Naive thymus-derived CD4-positive, alpha-beta T cell (primary cell): ENCODE data around the gene SLC24A2. TPM values are rescaled to one million over a fixed set of nuclear protein-coding genes. Genes with fewer than 3 reads are reported as not detected.

ENCODE experiments used
- ATAC-seq: fragments of 150-1000 bp; cut with Tn5 transposase; 2 replicates; pipeline ENCODE4 v1.10.0; 2021; ENCODE audit warnings: mild to moderate bottlenecking, moderate library complexity
- CTCF ChIA-PET: fragments of 350-600 bp; sonication (Branson Sonifier 250); formaldehyde crosslinking; loops from one replicate; lab custom pipeline; 2021; ENCODE audit warnings: antibody characterized with exemption; lab: Charles Lee
- POLR2A ChIA-PET: fragments of 350-600 bp; sonication (Branson Sonifier 250); formaldehyde crosslinking; loops from one replicate; lab custom pipeline; 2021; ENCODE audit warnings: antibody characterized with exemption, inconsistent platforms; lab: Charles Lee
- DNase-seq, 9 donors: peaks; one replicate each; pipeline versions ENCODE4 v3.0.0 to v3.0.0-alpha.2; 2020 to 2022; ENCODE audit warnings: mixed read lengths in 1 of 9
- H3K27ac ChIP-seq: one replicate; pipeline ENCODE4 v1.7.0; 2013; ENCODE audit warnings: mild to moderate bottlenecking, low read depth, low read length, moderate library complexity
- H3K27me3 ChIP-seq, 2 donors: one replicate each; pipeline ENCODE4 v1.7.0; 2013; ENCODE audit warnings: low read length in 2 of 2, mild to moderate bottlenecking in 2 of 2, moderate library complexity in 2 of 2; ENCODE audit not compliant: control insufficient read depth in 2 of 2, insufficient read depth in 2 of 2
- H3K36me3 ChIP-seq, 3 experiments: 1 replicate in 2 of 3; 2 replicates in 1 of 3; pipeline ENCODE4 v1.7.0; 2013; ENCODE audit warnings: low read length in 3 of 3, mild to moderate bottlenecking in 3 of 3, moderate library complexity in 1 of 3; ENCODE audit not compliant: insufficient read depth in 3 of 3, control insufficient read depth in 2 of 3
- H3K4me1 ChIP-seq, 2 donors: one replicate each; pipeline ENCODE4 v1.7.0; 2013; ENCODE audit warnings: low read length in 2 of 2, mild to moderate bottlenecking in 2 of 2, moderate library complexity in 1 of 2; ENCODE audit not compliant: control insufficient read depth in 2 of 2, insufficient read depth in 2 of 2
- H3K4me3 ChIP-seq: 2 replicates; pipeline ENCODE4 v1.7.0; 2013; ENCODE audit warnings: mild to moderate bottlenecking, low read length
- H3K9me3 ChIP-seq, 3 experiments: 1 replicate in 2 of 3; 2 replicates in 1 of 3; pipeline ENCODE4 v1.7.0; 2013; ENCODE audit warnings: low read length in 3 of 3; ENCODE audit not compliant: control insufficient read depth in 2 of 3
- H3K27ac Mint-ChIP-seq, 9 donors: one replicate each; pipeline ENCODE4 v1.8.0; 2020 to 2022; ENCODE audit warnings: mixed read lengths in 9 of 9, mild to moderate bottlenecking in 8 of 9, moderate library complexity in 5 of 9, inconsistent platforms in 2 of 9
- H3K27me3 Mint-ChIP-seq, 5 donors: one replicate each; pipeline ENCODE4 v1.8.0; 2021 to 2022; ENCODE audit warnings: mixed read lengths in 5 of 5, mild to moderate bottlenecking in 1 of 5
- H3K36me3 Mint-ChIP-seq, 5 donors: one replicate each; pipeline ENCODE4 v1.8.0; 2020 to 2022; ENCODE audit warnings: mixed read lengths in 5 of 5, mild to moderate bottlenecking in 3 of 5, inconsistent platforms in 1 of 5
- H3K4me1 Mint-ChIP-seq, 7 donors: one replicate each; pipeline ENCODE4 v1.8.0; 2020 to 2022; ENCODE audit warnings: mixed read lengths in 7 of 7, mild to moderate bottlenecking in 3 of 7, inconsistent platforms in 1 of 7
- H3K4me3 Mint-ChIP-seq, 10 donors: one replicate each; pipeline ENCODE4 v1.8.0; 2020 to 2022; ENCODE audit warnings: mild to moderate bottlenecking in 10 of 10, mixed read lengths in 10 of 10, moderate library complexity in 6 of 10, inconsistent platforms in 2 of 10
- H3K9me3 Mint-ChIP-seq, 11 donors: one replicate each; pipeline ENCODE4 v1.8.0; 2020 to 2022; ENCODE audit warnings: mixed read lengths in 11 of 11, mild to moderate bottlenecking in 4 of 11, inconsistent platforms in 1 of 11, moderate library complexity in 1 of 11
- intact Hi-C, 2 donors: fragments of 100-400 bp; cut with micrococcal nuclease; formaldehyde crosslinking; loops; one replicate each; pipeline ENCODE4 v1.15.1; 2023
- polyA plus RNA-seq, 2 donors: library from polyadenylated mRNA; unstranded; fragments of 300-500 nt; fragmentation: Illumina TruSeq; gene quantifications; one replicate each; pipeline ENCODE4 v1.2.3, GENCODE V29; 2021
- total RNA-seq, 6 experiments: library from RNA in 5 of 6; stranded (reverse) in 5 of 6; gene quantifications; 1 replicate in 5 of 6; 2 replicates in 1 of 6; pipeline ENCODE4 v1.2.3 and lab custom pipeline; 2021 to 2026

Gene SLC24A2
- total and polyA plus RNA-seq, 7 experiments from 2014 or later = 0.11 TPM; not detected in 6

- peaks cover 0 to 4% (median 0%) of the 10 kb centered on the region in 5 donors for H3K36me3 Mint-ChIP-seq
- ATAC-seq (no peak), DNase-seq (no peak)
- CTCF ChIA-PET = no interaction called here
- Histone ChIP-seq H3K9me3 (peaks cover 0 to 5% (median 0%) of the 10 kb centered on the region in 3 experiments), H3K27ac (no peak overlapping the region), H3K36me3 (no peaks in the 10 kb centered on the region), H3K4me3 (no peak overlapping the region), H3K4me1 (no peaks in the 10 kb centered on the region), H3K27me3 (peaks cover 3 to 4% of the 10 kb centered on the region in 2 donors)
- POLR2A ChIA-PET = no interaction called here
- intact Hi-C loops = no loop called here
- H3K9me3 Mint-ChIP-seq = peaks cover 0 to 6% (median 3%) of the 10 kb centered on the region in 11 donors
- peaks cover 4 to 20% (median 13%) of the 10 kb centered on the region in 5 donors for H3K27me3 Mint-ChIP-seq
- H3K27ac Mint-ChIP-seq = no peak overlapping the region
- H3K4me1 Mint-ChIP-seq = no peaks in the 10 kb centered on the region
- H3K4me3 Mint-ChIP-seq = no peak overlapping the region
Measured at GRCh38 chr9:19770973-19771372, 17.9 kb downstream of the SLC24A2 start.

- intact Hi-C loops = no loop called here
- H3K36me3 Mint-ChIP-seq = peaks cover 0 to 9% (median 0%) of the 10 kb centered on the region in 5 donors
- no peak overlapping the region for H3K27ac Mint-ChIP-seq
- ATAC-seq = no peak
- Histone ChIP-seq H3K36me3 (no peaks in the 10 kb centered on the region), H3K4me3 (no peak overlapping the region), H3K4me1 (no peaks in the 10 kb centered on the region), H3K27me3 (peaks cover 0 to 4% of the 10 kb centered on the region in 2 donors), H3K27ac (no peak overlapping the region), H3K9me3 (peaks cover 0 to 5% (median 0%) of the 10 kb centered on the region in 3 experiments)
- no peak for DNase-seq
- no peaks in the 10 kb centered on the region for H3K4me1 Mint-ChIP-seq
- no peak overlapping the region for H3K4me3 Mint-ChIP-seq
- CTCF ChIA-PET = no interaction called here
- peaks cover 7 to 23% (median 19%) of the 10 kb centered on the region in 11 donors for H3K9me3 Mint-ChIP-seq
- POLR2A ChIA-PET = no interaction called here
- peaks cover 4 to 22% (median 20%) of the 10 kb centered on the region in 5 donors for H3K27me3 Mint-ChIP-seq
Measured at GRCh38 chr9:19769213-19769612, 19.6 kb downstream of the SLC24A2 start.

GRCh38 chr9:19768798-19769197, 20.0 kb downstream of the SLC24A2 start:
- H3K9me3 ChIP-seq = peaks cover 0 to 5% (median 0%) of the 10 kb centered on the region in 3 experiments
- peaks cover 4 to 23% (median 18%) of the 10 kb centered on the region in 5 donors for H3K27me3 Mint-ChIP-seq
- H3K36me3 Mint-ChIP-seq = peaks cover 0 to 9% (median 0%) of the 10 kb centered on the region in 5 donors
- H3K9me3 Mint-ChIP-seq = peaks cover 7 to 27% (median 20%) of the 10 kb centered on the region in 11 donors
- DNase-seq (no peak), ATAC-seq (no peak)
- H3K4me3 Mint-ChIP-seq = no peak overlapping the region
- no peak overlapping the region for H3K27ac ChIP-seq
- H3K27me3 ChIP-seq = peaks cover 0 to under 1% of the 10 kb centered on the region in 2 donors
- H3K4me3 ChIP-seq = no peak overlapping the region
- no peaks in the 10 kb centered on the region for H3K4me1 Mint-ChIP-seq
- no peaks in the 10 kb centered on the region for H3K4me1 ChIP-seq
- H3K36me3 ChIP-seq = no peaks in the 10 kb centered on the region
- no peak overlapping the region for H3K27ac Mint-ChIP-seq
- ChIA-PET CTCF (no interaction called here), POLR2A (no interaction called here)
- intact Hi-C loops = no loop called here

GRCh38 chr9:19759066-19759465, 29.8 kb downstream of the SLC24A2 start:
- ATAC-seq (no peak), DNase-seq (no peak)
- CTCF ChIA-PET = no interaction called here
- Mint-ChIP-seq H3K9me3 (peaks cover 0 to 17% (median 6%) of the 10 kb centered on the region in 11 donors), H3K27ac (no peak overlapping the region), H3K4me3 (no peak overlapping the region), H3K27me3 (peaks cover 0 to 14% (median 5%) of the 10 kb centered on the region in 5 donors), H3K4me1 (peaks cover 0 to 6% (median 0%) of the 10 kb centered on the region in 7 donors), H3K36me3 (peaks cover 0 to 3% (median 0%) of the 10 kb centered on the region in 5 donors)
- no peaks in the 10 kb centered on the region for H3K4me1 ChIP-seq
- POLR2A ChIA-PET = no interaction called here
- H3K9me3 ChIP-seq = no peaks in the 10 kb centered on the region
- no peaks in the 10 kb centered on the region for H3K27me3 ChIP-seq
- H3K4me3 ChIP-seq = no peak overlapping the region
- no peak overlapping the region for H3K27ac ChIP-seq
- intact Hi-C loops = no loop called here
- H3K36me3 ChIP-seq = no peaks in the 10 kb centered on the region

- H3K27me3 Mint-ChIP-seq = peaks cover 0 to 23% (median 0%) of the 10 kb centered on the region in 5 donors
- POLR2A ChIA-PET = no interaction called here
- H3K36me3 Mint-ChIP-seq = peaks cover 0 to 3% (median 0%) of the 10 kb centered on the region in 5 donors
- CTCF ChIA-PET = no interaction called here
- Histone ChIP-seq H3K4me1 (no peaks in the 10 kb centered on the region), H3K36me3 (no peaks in the 10 kb centered on the region), H3K27me3 (no peaks in the 10 kb centered on the region), H3K4me3 (no peak overlapping the region), H3K9me3 (no peaks in the 10 kb centered on the region), H3K27ac (no peak overlapping the region)
- intact Hi-C loops = no loop called here
- DNase-seq = no peak
- H3K4me3 Mint-ChIP-seq = no peak overlapping the region
- ATAC-seq = no peak
- peaks cover 0 to 11% (median 0%) of the 10 kb centered on the region in 11 donors for H3K9me3 Mint-ChIP-seq
- no peak overlapping the region for H3K27ac Mint-ChIP-seq
- H3K4me1 Mint-ChIP-seq = peaks cover 0 to 10% (median 0%) of the 10 kb centered on the region in 7 donors
Measured at GRCh38 chr9:19757745-19758144, 31.1 kb downstream of the SLC24A2 start.

- DNase-seq = no peak
- intact Hi-C loops = no loop called here
- Histone ChIP-seq H3K4me3 (no peak overlapping the region), H3K4me1 (no peaks in the 10 kb centered on the region), H3K9me3 (no peaks in the 10 kb centered on the region), H3K36me3 (no peaks in the 10 kb centered on the region), H3K27ac (no peak overlapping the region), H3K27me3 (no peaks in the 10 kb centered on the region)
- Mint-ChIP-seq H3K36me3 (peaks cover 0 to 3% (median 0%) of the 10 kb centered on the region in 5 donors), H3K27me3 (peaks cover 0 to 32% (median 0%) of the 10 kb centered on the region in 5 donors), H3K27ac (no peak overlapping the region), H3K9me3 (peaks cover 0 to 3% (median 0%) of the 10 kb centered on the region in 11 donors), H3K4me1 (peaks cover 0 to 13% (median 0%) of the 10 kb centered on the region in 7 donors), H3K4me3 (no peak overlapping the region)
- no peak for ATAC-seq
- POLR2A ChIA-PET = no interaction called here
- CTCF ChIA-PET = no interaction called here
Measured at GRCh38 chr9:19754921-19755320, 33.9 kb downstream of the SLC24A2 start.
